ENCODE results near the gene CACNG1.
"Not testable (repeated sequence)": the region's sequence is repeated elsewhere in the genome, so short reads cannot be mapped to it uniquely, and the experiment has no call there.

The CACNG1 gene

DNA sequence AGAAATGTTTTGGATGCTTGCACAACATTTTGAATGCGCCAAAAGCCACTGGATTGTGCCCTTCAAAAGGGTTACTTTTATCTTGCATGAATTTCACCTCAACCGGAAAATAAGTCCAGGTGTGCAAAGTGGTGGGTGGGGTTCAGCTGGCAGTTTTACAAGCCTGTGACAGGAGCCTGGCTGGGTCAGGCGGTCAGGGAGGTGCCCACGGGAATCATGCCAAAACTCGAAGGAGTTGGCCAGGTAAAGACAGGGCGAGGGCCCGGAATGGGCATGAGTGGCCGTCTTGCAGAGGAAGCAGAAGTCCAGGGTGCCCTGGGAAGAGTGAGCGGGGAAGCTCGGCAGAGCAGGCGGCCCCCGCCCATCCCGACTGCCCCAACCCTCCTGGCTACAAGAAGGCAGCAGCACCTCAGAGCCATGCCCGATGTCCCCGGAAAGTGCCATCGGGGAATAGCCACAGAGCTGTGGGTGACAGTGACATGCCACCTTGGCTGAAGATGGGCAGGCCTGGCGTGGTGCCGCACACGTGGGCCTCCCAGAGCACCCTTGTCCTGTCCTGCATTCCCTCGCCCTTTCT lies 19.1 kb upstream of the CACNG1 start:
- DNase-seq (ENCODE audit: low read depth in 2 of 2), result no peak

DNA sequence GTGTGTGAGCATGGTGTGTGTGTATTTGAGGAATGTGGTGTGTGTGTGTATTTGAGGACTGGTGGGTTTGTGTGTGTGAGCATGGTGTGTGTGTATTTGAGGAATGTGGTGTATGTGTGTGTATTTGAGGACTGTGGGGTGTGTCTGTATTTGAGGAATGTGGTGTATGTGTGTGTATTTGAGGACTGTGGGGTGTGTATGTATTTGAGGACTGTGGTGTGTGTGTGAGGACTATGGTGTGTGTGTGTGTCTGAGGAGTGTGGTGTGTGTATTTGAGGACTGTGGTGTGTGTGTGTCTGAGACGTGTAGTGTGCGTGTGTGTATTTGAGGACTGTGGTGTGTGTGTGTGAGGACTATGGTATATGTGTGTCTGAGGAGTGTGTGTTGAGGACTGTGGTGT lies 18.0 kb upstream of the CACNG1 start:
- no peak for DNase-seq (ENCODE audit: low read depth in 2 of 2)

DNA sequence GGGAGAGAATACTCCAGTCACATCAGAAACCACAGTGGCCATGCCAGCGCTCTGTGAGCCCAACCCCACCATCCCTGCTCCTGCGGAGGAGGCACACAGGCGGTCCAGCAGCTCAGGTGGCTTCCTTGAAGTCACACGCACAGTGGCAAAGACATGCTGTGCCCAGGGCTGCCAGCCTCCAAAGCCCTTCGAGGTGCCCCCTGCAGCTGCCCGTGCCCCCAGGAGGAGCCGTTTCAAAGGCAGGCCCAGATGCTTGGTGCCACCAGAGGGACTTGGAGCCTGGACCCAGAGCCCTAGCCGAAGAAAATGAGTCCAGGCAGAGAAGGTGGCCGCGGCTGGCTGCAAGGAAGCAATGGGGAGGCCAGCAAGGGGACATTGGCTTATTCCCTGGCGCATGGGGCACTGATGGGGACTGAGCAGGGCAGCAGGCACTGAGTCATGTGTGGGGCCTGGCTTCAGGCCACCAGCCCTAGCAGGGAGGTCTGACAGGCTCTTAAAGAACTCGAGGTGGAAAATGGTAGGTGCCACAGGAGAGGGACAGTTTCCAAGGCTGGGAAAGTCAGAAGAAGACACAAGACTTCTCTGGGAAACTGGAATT lies 17.2 kb upstream of the CACNG1 start:
- DNase-seq (ENCODE audit: low read depth in 2 of 2), result no peak

DNA sequence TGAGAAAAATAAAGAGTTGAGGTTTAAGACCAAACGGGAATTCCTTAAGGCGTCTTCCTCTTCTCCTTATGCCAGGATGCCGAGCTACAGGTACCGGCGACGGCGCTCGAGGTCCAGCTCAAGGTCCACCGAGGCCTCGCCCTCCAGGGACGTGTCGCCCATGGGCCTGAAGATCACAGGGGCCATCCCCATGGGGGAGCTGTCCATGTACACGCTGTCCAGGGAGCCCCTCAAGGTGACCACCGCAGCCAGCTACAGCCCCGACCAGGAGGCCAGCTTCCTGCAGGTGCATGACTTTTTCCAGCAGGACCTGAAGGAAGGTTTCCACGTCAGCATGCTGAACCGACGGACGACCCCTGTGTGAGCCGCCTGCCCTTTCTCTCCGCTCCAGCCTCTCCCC lies 13.7 kb upstream of the CACNG1 start:
- no peak for DNase-seq (ENCODE audit: low read depth in 2 of 2)

DNA sequence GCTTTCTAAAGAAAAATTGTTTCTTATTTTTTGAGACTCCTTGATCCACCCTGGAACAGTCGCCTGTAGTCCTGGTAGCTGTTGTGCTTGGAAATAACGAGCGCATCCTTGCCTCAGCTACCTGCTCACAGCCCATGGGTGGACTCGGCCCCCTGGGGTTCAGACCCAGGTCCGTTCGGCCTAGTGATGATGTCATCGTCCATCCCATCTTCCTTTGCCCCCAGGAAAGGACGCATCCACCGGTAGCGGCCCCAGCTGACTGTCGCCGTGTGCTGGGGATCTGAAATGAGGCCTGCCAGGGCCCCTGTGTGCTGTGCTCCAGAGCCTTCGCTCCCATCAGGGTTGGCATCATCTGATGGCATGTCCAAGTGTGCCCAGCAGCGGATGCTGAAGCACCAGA lies 12.0 kb upstream of the CACNG1 start:
- DNase-seq (ENCODE audit: low read depth in 2 of 2), result no peak

DNA sequence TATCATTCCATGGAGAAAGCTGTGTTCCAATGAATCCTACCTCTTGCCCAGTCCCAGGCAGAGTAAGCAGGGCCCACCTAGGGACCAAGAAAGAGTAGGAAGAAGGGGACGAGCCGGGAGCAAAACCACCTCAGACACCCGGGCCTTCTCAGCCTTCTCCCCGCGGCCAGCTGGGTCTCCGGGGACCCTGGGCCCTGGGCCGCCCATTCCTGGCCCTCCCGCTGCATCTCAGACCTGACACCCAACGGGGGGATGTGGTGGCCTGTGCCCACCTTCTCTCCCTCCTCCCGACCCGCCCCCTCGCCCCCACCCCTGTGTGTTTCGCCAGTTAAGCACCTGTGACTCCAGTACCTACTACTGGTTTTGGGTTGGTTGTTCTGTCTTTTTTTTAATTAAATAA lies 11.4 kb upstream of the CACNG1 start:
- DNase-seq (ENCODE audit: low read depth in 2 of 2), result no peak

DNA sequence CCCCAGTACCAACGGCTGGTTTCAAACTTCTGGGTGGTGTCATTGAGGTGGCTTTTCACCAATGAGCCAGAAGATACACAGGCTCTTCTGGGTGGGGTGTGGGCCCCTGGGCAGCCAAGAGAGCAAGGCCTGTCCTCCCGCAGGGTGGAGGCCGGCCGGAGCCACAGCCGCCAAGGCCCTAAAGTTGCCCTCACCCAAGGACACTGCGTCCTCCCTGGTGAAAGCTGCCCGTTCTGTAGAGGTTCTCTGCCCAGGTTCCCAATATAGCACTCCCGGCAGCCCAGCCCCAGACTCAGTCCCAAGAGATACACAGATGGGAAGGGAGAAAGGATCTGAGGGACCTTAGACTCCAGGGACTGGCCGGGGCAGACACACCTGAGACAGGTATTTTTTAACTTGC lies 10.7 kb upstream of the CACNG1 start:
- no peak for DNase-seq (ENCODE audit: low read depth in 2 of 2)

DNA sequence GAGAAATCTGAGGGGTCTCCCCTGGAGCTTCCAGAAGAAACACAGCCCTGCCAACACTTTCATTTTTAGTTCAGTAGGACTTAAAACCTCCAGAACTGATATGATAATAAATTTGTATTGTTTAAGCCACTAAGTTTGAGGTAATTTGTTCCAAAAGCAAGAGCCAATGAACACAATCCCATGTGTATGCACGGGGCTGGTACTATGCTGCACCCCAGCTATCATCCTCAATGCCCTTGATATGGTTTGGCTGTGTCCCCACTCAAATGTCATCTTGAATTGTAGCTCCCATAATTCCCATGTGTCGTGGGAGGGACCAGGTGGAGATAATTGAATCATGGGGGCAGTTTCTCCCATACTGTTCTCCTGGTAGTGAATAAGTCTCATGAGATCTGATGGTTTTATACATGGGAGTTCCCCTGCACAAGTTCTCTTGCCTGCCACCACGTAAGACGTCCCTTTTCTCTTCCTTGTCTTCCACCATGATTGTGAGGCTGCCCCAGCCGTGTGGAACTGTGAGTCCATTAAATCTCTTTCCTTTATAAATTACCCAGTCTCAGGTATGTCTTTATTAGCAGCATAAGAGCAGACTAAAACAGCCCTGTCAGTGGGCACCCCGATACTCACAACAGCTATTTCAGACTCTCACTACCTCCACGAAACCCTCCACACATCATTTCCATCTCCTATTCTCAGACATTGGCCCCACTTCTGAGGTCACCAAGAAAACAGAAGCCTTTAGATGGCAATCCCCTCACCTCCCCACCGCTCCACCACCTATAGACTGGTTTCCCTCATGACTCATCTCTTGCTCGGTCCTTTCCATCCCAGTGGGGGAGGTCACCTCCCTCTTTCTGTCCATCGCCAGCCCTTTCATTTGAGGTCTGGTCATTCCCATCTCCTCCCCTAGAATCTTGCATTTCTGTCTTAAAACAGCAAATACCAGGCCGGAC lies 8.9 kb upstream of the CACNG1 start:
- peak; percentile 8 to 24 for DNase-seq (ENCODE audit: low read depth in 2 of 2)

DNA sequence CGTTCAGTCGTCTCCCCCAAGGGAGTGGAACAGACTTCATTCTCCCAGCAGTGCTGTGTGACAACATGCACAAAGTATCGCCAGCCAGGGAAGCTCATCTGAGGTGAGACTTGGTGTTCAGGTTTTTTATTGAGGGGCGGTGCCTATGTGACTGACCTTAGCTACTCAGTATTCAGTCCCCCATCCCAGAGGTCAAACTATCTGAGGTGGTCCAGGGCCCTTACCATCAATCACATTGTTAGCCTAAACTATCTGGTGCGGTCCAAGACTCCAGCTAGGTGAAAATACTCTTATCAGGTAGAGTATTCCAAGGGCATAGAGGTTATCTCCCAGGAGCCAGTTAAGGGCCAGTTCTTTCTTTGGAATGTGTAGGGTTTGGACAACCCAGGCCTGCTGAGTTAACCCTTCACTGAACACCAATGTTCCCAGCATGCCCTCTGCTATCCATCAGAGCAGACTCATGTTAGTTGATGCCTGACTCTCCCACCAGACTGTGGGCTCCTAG lies 5.4 kb upstream of the CACNG1 start:
- DNase-seq (ENCODE audit: low read depth in 2 of 2), result no peak

DNA sequence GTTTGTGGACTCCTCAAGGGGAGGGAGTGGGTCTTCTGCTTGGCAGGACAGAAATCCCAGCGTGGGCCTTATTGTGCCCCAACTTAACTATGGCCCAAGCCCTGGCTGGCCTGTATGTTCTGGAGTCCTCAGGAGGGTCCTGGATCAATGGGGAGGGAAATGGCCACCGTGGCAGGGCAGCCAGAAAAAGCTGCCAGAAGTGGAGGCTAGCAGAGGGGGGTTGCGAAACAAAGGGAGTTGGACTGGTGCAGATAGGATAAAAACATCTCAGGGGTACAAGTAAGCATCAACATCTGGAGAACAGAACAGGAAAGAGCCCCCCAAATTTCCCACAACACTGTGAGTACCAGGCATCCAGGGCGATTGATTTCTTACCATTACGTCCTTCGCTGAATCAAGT lies 3.7 kb upstream of the CACNG1 start:
- no peak for DNase-seq (ENCODE audit: low read depth in 2 of 2)

DNA sequence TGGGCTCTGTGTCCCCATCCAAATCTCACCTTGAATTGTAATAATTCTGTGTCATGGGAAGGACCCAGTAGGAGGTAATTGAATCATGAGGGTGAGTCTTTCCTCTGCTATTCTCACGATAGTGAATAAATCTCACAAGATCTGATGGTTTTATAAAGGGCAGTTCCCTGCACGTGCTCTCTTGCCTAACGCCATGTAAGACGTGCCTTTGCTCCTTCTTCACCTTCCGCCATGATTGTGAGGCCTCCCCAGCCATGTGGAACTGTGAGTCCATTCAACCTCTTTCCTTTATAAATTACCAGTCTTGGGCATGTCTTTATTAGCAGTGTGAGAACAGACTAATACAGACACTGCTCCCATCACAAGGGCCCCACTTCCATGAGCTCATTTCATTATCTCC lies 3.2 kb upstream of the CACNG1 start:
- not testable (repeated sequence) for DNase-seq (ENCODE audit: low read depth in 2 of 2)

DNA sequence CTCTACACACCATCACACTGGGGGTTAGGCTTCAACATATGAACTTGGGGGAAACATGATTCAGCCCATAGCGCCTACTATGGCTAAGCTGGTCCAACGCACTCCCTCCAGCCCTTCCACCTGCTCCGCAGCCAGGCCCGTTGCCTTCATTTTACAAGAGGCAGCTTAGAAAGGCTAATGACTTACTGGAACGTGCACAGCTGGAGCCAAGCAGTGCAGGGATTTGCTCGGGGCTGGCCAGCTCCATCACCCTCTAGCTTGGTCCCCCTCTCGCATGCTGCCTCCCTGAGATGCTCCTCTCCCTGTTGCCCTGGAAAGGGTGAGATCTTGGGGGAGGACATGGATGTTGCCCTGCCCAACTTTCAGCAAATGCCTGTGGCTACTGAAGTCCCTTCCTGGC lies 2.8 kb upstream of the CACNG1 start:
- DNase-seq (ENCODE audit: low read depth in 2 of 2), result no peak

DNA sequence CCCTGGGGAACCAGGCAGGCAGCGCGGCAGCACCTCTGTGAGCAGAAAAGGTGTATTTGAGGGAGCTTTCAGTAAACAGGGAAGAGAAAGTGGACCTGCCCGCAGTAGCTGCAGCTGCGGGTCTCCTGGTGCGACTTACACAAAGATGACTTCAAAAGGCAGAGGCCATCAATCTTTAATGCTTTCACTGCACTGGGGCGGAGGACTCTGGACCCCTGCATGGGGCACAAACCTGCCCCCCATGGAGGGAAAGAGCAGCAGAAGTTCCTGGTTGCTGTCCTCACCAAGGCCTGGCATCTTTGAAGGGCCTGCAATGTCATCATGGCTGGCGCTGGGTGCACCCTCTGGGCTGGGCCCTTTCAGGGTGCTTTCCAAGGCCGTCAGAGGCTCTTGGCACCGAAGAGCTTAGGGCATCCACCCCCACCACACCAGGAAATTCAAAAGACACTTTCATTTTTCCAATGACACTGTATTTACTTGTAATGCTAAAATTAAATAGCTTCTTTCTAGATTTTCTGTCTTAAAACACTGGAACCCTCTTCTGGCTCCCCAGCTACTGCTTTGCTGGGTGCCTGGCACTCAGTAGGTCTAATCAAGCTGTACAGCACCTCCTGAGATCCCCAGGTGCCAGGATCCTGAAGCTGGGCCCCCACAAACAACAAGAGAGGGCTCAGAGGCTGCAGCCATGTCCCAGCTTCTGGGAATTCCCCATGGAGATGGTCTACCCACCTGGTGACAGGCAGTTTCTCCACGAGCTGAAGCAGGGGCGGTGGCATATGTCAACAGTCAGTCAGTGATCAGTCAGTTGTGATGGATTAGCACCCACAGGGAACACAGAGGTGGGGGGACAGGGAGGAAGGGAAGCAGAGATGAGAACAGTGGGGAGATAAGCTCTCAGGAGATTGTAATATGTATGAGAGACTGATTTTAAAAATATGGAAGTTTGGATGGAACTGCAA lies 2.1 kb upstream of the CACNG1 start:
- no peak for DNase-seq (ENCODE audit: low read depth in 2 of 2)

DNA sequence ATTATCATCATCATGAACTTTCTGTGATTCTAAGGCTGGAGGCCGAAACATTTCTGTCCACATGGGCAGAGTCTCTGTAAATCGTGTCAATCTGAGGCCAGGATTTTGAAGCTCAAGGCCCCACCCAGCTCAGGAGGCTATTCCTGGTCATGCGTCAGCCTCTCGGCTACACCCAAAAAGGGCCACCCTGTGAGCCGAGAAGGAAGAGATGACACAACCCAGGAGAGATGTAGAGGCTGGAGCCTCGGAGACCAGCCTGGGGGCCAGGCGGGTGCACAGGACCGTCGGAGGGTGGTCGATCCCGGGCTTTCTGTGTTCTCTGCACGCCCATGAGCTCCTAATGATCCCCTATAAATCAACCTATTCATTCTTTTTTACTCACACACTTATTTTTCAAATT lies 1.1 kb upstream of the CACNG1 start:
- no peak for DNase-seq (ENCODE audit: low read depth in 2 of 2)

DNA sequence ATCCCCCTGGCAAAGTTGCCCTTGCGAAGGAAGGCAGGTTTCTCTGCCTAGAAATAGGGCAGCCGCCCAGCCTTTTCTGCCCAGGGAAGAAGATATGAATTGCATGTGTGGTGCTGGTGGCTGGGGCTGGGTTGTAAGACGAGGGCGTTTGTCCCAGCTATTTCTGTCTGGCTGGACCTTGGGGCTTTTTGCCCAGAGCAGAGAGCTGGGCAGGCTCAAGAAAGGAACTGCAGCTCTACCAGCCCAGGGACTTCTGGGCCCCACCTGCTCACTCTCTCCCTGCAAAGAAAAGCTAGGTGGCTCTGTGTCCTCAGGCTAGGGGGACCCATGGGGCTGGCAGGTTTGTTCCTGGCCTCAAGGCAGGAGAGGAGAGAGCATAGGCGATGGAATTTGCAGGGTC lies 586 bp downstream of the CACNG1 start:
- DNase-seq (ENCODE audit: low read depth in 2 of 2), result no peak

DNA sequence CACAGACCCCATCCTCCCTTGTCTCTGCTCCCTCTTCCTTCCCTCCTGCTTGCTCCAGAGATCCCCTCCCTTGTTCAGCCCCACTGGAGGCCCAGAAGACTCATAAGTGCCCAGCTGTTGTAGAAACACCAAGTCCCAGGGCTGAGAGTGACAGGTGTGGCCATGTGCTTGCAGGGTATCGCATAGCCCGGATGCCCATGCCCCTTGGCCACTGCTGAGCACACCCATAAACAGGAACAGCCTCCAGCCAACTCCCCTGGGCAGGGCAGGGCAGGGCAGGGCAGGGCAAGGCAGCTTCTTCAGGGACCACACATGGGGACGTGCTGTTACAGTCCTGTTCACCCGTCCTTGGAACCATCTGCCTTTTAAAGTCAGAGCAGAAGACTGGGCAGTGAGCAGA lies 2.0 kb downstream of the CACNG1 start:
- DNase-seq (ENCODE audit: low read depth in 2 of 2), result no peak

DNA sequence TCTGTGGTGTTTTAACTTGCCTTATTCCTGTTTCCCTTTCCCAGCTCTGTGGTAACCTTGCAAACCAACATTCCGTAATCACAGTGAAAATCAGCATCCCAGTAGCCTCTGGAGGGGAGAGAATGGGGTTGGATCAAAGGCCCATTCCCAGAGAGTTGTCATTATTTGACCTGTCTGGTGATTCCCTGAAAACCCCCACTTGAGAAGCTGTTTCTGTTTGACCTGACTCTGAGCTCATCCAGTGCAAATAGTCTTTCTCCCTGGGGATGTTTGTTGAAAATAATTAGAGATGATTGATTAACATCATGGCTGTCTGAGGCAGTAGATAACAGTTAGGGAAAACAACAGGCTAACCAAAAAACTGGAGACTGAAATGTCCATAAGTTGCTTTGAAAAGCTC lies 3.0 kb downstream of the CACNG1 start:
- DNase-seq (ENCODE audit: low read depth in 2 of 2), result no peak

DNA sequence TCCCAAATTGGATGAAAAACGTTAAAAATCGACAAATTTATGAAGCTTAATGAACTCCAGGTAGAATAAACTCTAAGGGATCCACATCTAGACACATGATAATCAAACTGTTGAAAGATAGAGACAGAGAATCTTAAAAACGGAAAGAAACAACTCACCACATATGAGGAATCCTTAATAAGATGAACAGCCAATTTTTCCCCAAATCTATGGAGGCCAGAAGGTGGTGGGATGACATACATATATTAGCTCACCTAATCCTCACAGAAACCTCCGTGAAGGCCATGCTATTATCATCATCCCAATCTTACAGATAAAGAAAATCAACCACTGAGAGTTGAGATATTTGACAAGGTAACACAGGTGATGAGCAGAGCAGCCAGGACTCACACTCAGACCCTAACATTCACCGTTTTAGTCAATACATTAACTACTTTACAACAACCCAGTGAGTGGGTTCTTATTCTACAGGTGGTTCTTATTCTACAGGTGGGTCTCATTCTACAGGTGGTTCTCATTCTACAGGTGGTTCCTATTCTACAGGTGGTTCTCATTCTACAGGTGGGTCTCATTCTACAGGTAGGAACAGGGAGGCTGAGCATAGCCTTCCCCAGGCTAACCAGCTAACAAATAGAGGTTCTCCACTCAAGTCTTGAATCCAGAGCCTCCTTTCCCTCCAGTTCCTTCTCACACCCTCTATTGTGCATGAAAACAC lies 4.8 kb downstream of the CACNG1 start:
- no peak for DNase-seq (ENCODE audit: low read depth in 2 of 2)

DNA sequence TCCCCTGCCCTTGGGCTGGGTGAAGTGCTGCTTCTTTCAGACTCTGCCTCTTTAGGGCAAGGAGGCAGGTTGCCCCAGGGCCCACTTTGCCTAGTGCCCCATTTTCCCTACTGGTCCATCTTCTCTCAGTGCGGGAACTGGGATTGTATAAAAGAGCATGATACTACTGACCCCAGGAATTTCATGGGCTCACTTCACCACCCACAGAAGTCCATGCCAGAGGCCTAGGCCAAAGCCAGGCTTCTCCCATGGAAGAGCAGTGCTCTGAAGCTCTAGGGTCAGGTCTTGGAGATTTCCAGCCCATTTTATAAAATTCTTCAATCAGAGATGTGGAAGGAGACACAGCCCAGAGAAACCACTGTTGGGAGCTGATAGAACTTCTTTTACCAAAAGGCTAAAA lies 5.7 kb downstream of the CACNG1 start:
- DNase-seq (ENCODE audit: low read depth in 2 of 2), result no peak

DNA sequence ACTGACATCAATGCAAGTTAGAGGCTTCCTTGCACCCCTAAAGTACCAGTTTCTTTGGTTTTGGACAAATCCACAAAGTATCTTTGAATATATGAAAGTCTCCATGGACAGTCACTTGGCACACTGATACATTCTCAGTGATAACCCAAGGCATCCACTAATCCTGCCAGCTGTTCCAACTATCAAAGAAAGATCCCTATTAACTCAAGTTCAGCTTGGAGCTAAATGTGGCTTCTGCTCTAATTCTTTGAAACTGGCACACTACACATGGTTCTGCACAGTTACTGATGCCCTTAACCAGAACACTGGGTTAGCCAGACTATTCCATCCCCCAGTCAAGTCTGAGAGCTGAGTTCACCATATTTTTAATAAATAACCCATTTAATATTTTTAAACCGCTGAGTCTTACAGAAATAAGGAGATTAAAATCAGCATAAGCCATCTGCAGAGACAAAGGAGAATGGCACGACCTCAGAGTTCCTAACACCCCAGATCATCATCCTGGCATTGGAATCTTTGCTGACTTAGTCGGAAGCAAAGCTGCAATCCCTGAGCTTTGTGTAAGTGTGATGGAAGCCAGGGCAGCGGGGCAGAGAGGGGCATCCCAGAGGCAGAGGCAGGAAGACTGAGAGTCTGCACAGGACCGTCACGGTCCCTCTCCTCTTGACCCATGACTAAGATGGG lies 6.3 kb downstream of the CACNG1 start:
- no peak for DNase-seq (ENCODE audit: low read depth in 2 of 2)

DNA sequence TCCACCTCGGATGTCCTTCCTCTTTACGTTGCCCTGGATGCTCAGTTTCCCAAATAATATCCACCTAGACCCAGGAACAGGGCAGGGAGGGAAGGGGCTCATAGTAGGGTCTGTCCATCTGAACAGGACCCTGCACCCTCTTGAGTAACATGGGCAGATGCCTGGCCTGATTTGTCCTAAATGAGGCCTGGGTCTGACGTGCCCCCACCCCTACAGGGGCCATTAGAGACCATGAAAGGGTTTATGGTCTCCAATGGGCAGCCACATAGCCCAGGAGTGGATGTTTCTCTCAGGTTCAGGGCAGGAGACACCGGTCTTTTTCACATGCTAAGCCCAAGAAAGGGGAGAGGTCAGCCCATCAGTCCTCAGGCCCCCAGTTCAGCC lies 6.8 kb downstream of the CACNG1 start:
- DNase-seq (ENCODE audit: low read depth in 2 of 2), result no peak

Measured in stimulated activated CD8-positive, alpha-beta memory T cell treated with anti-CD3 and anti-CD28 coated beads, Interleukin-15, amount 100 ng/mL, for 48 hours (primary cell).